Ishikawa (cell line): ENCODE data around the gene RAB37.

ENCODE experiments used
- CREB1 ChIP-seq: IDR thresholded peaks from 2 replicates; pipeline ENCODE4 v1.6.1; 2012; ENCODE audit warnings: low read depth
- EGR1 ChIP-seq: IDR thresholded peaks from 2 replicates; pipeline ENCODE4 v1.6.1; 2012
- EP300 ChIP-seq: IDR thresholded peaks from 2 replicates; pipeline ENCODE4 v1.6.1; 2012; ENCODE audit warnings: borderline replicate concordance
- TCF12 ChIP-seq: IDR thresholded peaks from 2 replicates; pipeline ENCODE4 v1.6.1; 2012; ENCODE audit warnings: low read depth
- TEAD4 ChIP-seq: IDR thresholded peaks from 2 replicates; pipeline ENCODE4 v1.6.1; 2012
- USF1 ChIP-seq: IDR thresholded peaks from 2 replicates; pipeline ENCODE4 v1.6.1; 2012
- TF ChIP-seq, protein P1 (sequence below): IDR thresholded peaks from 2 replicates; pipeline ENCODE4 v1.6.1; 2012
- TF ChIP-seq, protein P2 (sequence below): IDR thresholded peaks from 2 replicates; pipeline ENCODE4 v1.6.1; 2012; ENCODE audit warnings: low read depth, mild to moderate bottlenecking

- TF ChIP-seq EP300 (no peak), TCF12 (no peak), USF1 (no peak), TEAD4 (no peak), EGR1 (no peak), CREB1 (no peak)
- TF ChIP-seq, protein P1, sequence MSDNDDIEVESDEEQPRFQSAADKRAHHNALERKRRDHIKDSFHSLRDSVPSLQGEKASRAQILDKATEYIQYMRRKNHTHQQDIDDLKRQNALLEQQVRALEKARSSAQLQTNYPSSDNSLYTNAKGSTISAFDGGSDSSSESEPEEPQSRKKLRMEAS, result no peak
- TF ChIP-seq, protein P2, sequence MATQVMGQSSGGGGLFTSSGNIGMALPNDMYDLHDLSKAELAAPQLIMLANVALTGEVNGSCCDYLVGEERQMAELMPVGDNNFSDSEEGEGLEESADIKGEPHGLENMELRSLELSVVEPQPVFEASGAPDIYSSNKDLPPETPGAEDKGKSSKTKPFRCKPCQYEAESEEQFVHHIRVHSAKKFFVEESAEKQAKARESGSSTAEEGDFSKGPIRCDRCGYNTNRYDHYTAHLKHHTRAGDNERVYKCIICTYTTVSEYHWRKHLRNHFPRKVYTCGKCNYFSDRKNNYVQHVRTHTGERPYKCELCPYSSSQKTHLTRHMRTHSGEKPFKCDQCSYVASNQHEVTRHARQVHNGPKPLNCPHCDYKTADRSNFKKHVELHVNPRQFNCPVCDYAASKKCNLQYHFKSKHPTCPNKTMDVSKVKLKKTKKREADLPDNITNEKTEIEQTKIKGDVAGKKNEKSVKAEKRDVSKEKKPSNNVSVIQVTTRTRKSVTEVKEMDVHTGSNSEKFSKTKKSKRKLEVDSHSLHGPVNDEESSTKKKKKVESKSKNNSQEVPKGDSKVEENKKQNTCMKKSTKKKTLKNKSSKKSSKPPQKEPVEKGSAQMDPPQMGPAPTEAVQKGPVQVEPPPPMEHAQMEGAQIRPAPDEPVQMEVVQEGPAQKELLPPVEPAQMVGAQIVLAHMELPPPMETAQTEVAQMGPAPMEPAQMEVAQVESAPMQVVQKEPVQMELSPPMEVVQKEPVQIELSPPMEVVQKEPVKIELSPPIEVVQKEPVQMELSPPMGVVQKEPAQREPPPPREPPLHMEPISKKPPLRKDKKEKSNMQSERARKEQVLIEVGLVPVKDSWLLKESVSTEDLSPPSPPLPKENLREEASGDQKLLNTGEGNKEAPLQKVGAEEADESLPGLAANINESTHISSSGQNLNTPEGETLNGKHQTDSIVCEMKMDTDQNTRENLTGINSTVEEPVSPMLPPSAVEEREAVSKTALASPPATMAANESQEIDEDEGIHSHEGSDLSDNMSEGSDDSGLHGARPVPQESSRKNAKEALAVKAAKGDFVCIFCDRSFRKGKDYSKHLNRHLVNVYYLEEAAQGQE, result no peak
Observed at GRCh38 chr17:74796211-74796610, 59.2 kb downstream of the RAB37 start.
